Duodenal mucosa (tissue), 2 donors: ENCODE data around the gene NAV1.
A peak's percentile ranks its signal among the peaks of the same experiment; 100 is the strongest.

Experiments used
- H3K27ac ChIP-seq: one replicate; pipeline ENCODE4 v1.7.0; 2013; ENCODE audit warnings: low read depth, low read length
- H3K27me3 ChIP-seq, 2 donors: one replicate each; pipeline ENCODE4 v1.7.0; 2013; ENCODE audit warnings: low read length in 2 of 2, control low read depth in 1 of 2; ENCODE audit not compliant: insufficient read depth in 2 of 2, control insufficient read depth in 1 of 2
- H3K36me3 ChIP-seq, 2 donors: one replicate each; pipeline ENCODE4 v1.7.0; 2013; ENCODE audit warnings: low read length in 2 of 2, control low read depth in 1 of 2; ENCODE audit not compliant: insufficient read depth in 2 of 2, control insufficient read depth in 1 of 2
- H3K4me1 ChIP-seq, 2 donors: one replicate each; pipeline ENCODE4 v1.7.0; 2013; ENCODE audit warnings: low read length in 2 of 2, control low read depth in 1 of 2; ENCODE audit not compliant: insufficient read depth in 2 of 2, control insufficient read depth in 1 of 2
- H3K4me3 ChIP-seq, 2 donors: one replicate each; pipeline ENCODE4 v1.7.0; 2013; ENCODE audit warnings: low read length in 2 of 2, low read depth in 1 of 2
- H3K9ac ChIP-seq, 2 donors: one replicate each; pipeline ENCODE4 v1.7.0; 2013; ENCODE audit warnings: low read length in 2 of 2, low read depth in 1 of 2
- H3K9me3 ChIP-seq, 2 donors: one replicate each; pipeline ENCODE4 v1.7.0; 2013; ENCODE audit warnings: low read length in 2 of 2, control low read depth in 1 of 2; ENCODE audit not compliant: control insufficient read depth in 1 of 2

NAV1 gene

GRCh38 chr1:201556841-201557571, 18.1 kb downstream of the NAV1 start:
- Histone ChIP-seq H3K27ac (no peak overlapping the region), H3K4me3 (no peak overlapping the region), H3K9me3 (no peaks in the 10 kb centered on the region), H3K27me3 (no peaks in the 10 kb centered on the region), H3K4me1 (peaks cover 0 to 6% of the 10 kb centered on the region in 2 donors), H3K9ac (no peak overlapping the region), H3K36me3 (no peaks in the 10 kb centered on the region)

GRCh38 chr1:201557572-201557958, 18.6 kb downstream of the NAV1 start:
- H3K36me3 ChIP-seq, result no peaks in the 10 kb centered on the region
- H3K27ac ChIP-seq, result no peak overlapping the region
- H3K4me3 ChIP-seq, result no peak overlapping the region
- H3K9me3 ChIP-seq, result no peaks in the 10 kb centered on the region
- H3K9ac ChIP-seq, result no peak overlapping the region
- peaks cover 0 to 6% of the 10 kb centered on the region in 2 donors for H3K4me1 ChIP-seq
- no peaks in the 10 kb centered on the region for H3K27me3 ChIP-seq

GRCh38 chr1:201559679-201560162, 20.8 kb downstream of the NAV1 start:
- Histone ChIP-seq H3K4me1 (peaks cover 0 to 6% of the 10 kb centered on the region in 2 donors), H3K4me3 (no peak overlapping the region), H3K9ac (peak overlapping the region; percentile 3 to 30), H3K27me3 (no peaks in the 10 kb centered on the region), H3K27ac (no peak overlapping the region), H3K36me3 (no peaks in the 10 kb centered on the region), H3K9me3 (no peaks in the 10 kb centered on the region)

- H3K27me3 ChIP-seq, result no peaks in the 10 kb centered on the region
- H3K4me3 ChIP-seq, result no peak overlapping the region
- H3K27ac ChIP-seq, result no peak overlapping the region
- no peaks in the 10 kb centered on the region for H3K9me3 ChIP-seq
- peaks cover 0 to 6% of the 10 kb centered on the region in 2 donors for H3K4me1 ChIP-seq
- no peak overlapping the region for H3K9ac ChIP-seq
- no peaks in the 10 kb centered on the region for H3K36me3 ChIP-seq
Observed at GRCh38 chr1:201560328-201561194, 21.6 kb downstream of the NAV1 start.

- Histone ChIP-seq H3K27me3 (no peaks in the 10 kb centered on the region), H3K9ac (no peak overlapping the region), H3K4me1 (peaks cover 0 to 6% of the 10 kb centered on the region in 2 donors), H3K36me3 (no peaks in the 10 kb centered on the region), H3K27ac (no peak overlapping the region), H3K4me3 (no peak overlapping the region), H3K9me3 (no peaks in the 10 kb centered on the region)
Observed at GRCh38 chr1:201561195-201561564, 22.3 kb downstream of the NAV1 start.

GRCh38 chr1:201561601-201562000, 22.7 kb downstream of the NAV1 start:
- no peaks in the 10 kb centered on the region for H3K36me3 ChIP-seq
- H3K9ac ChIP-seq, result no peak overlapping the region
- peaks cover 0 to 6% of the 10 kb centered on the region in 2 donors for H3K4me1 ChIP-seq
- no peaks in the 10 kb centered on the region for H3K9me3 ChIP-seq
- no peak overlapping the region for H3K4me3 ChIP-seq
- no peak overlapping the region for H3K27ac ChIP-seq
- no peaks in the 10 kb centered on the region for H3K27me3 ChIP-seq

- peaks cover 0 to 6% of the 10 kb centered on the region in 2 donors for H3K4me1 ChIP-seq
Observed at GRCh38 chr1:201562257-201562656, 23.3 kb downstream of the NAV1 start.

GRCh38 chr1:201562659-201563405, 23.9 kb downstream of the NAV1 start:
- Histone ChIP-seq H3K27me3 (no peaks in the 10 kb centered on the region), H3K9ac (no peak overlapping the region), H3K4me1 (peaks cover 0 to 6% of the 10 kb centered on the region in 2 donors), H3K4me3 (no peak overlapping the region), H3K36me3 (no peaks in the 10 kb centered on the region), H3K27ac (no peak overlapping the region), H3K9me3 (no peaks in the 10 kb centered on the region)

More at GRCh38 chr1:201562257-201562656, 23.3 kb downstream of the NAV1 start:
- Histone ChIP-seq H3K9me3 (no peaks in the 10 kb centered on the region), H3K9ac (no peak overlapping the region), H3K27me3 (no peaks in the 10 kb centered on the region), H3K4me3 (no peak overlapping the region), H3K36me3 (no peaks in the 10 kb centered on the region), H3K27ac (no peak overlapping the region)

- Histone ChIP-seq H3K4me3 (no peak overlapping the region), H3K9ac (no peak overlapping the region), H3K9me3 (no peaks in the 10 kb centered on the region), H3K36me3 (no peaks in the 10 kb centered on the region), H3K27ac (no peak overlapping the region), H3K27me3 (no peaks in the 10 kb centered on the region), H3K4me1 (peaks cover 0 to 6% of the 10 kb centered on the region in 2 donors)
Observed at GRCh38 chr1:201563406-201563780, 24.5 kb downstream of the NAV1 start.

GRCh38 chr1:201563941-201564340, 25.0 kb downstream of the NAV1 start:
- H3K27ac ChIP-seq, result no peak overlapping the region
- no peak overlapping the region for H3K4me3 ChIP-seq
- peaks cover 0 to 6% of the 10 kb centered on the region in 2 donors for H3K4me1 ChIP-seq

More at GRCh38 chr1:201563941-201564340, 25.0 kb downstream of the NAV1 start:
- Histone ChIP-seq H3K9ac (no peak overlapping the region), H3K36me3 (no peaks in the 10 kb centered on the region), H3K9me3 (no peaks in the 10 kb centered on the region), H3K27me3 (no peaks in the 10 kb centered on the region)
